H1 (cell line): ENCODE measurements around the gene SCNN1B. TPM values are rescaled to one million over a fixed set of nuclear protein-coding genes. Genes with fewer than 3 reads are reported as not detected.

ENCODE experiments used
- CTCF ChIA-PET: fragments of 300-600 bp; sonication (Branson Sonifier 250); formaldehyde crosslinking; loops from one replicate; lab custom pipeline; 2021; ENCODE audit not compliant: partially characterized antibody; lab: Charles Lee
- POLR2A ChIA-PET: fragments of 300-600 bp; sonication (Branson Sonifier 250); formaldehyde crosslinking; loops from one replicate; lab custom pipeline; 2021; ENCODE audit warnings: inconsistent platforms; ENCODE audit not compliant: partially characterized antibody; lab: Charles Lee
- DNase-seq, 2 experiments: peaks; one replicate each; pipeline versions ENCODE4 v3.0.0 to v3.0.0-alpha.2; 2010 to 2022; ENCODE audit warnings: low spot score in 2 of 2, low read depth in 1 of 2, mixed read lengths in 1 of 2
- FAIRE-seq: peaks from 2 replicates; lab custom pipeline; 2011; peaks lifted over from hg19 to GRCh38; lab: Jason Lieb, UNC
- H2AFZ ChIP-seq: 2 replicates; pipeline ENCODE4 v1.8.1; 2012; ENCODE audit warnings: low read length, inconsistent platforms
- H2AK5ac ChIP-seq: 2 replicates; pipeline ENCODE4 v1.6.1; 2013; ENCODE audit warnings: low read depth, low read length
- H2BK120ac ChIP-seq: replicated peaks from 2 replicates; pipeline ENCODE3; 2013; ENCODE audit warnings: low read depth, low read length, inconsistent platforms
- H2BK12ac ChIP-seq: 2 replicates; pipeline ENCODE4 v1.6.1; 2013; ENCODE audit warnings: low read depth, low read length
- H2BK15ac ChIP-seq: 2 replicates; pipeline ENCODE4 v1.6.1; 2013; ENCODE audit warnings: low read length
- H2BK20ac ChIP-seq: 2 replicates; pipeline ENCODE4 v1.6.1; 2013; ENCODE audit warnings: low read length
- H2BK5ac ChIP-seq: 2 replicates; pipeline ENCODE4 v1.6.1; 2013; ENCODE audit warnings: low read depth, low read length
- H3K14ac ChIP-seq: 2 replicates; pipeline ENCODE4 v1.6.1; 2013; ENCODE audit warnings: inconsistent platforms; ENCODE audit not compliant: insufficient read length
- H3K18ac ChIP-seq: 2 replicates; pipeline ENCODE4 v1.6.1; 2013; ENCODE audit warnings: low read length; ENCODE audit errors: extremely low read depth
- H3K23ac ChIP-seq: 2 replicates; pipeline ENCODE4 v1.6.1; 2013; ENCODE audit warnings: inconsistent platforms; ENCODE audit not compliant: insufficient read length
- H3K23me2 ChIP-seq: 2 replicates; pipeline ENCODE4 v1.6.1; 2013; ENCODE audit warnings: low read depth, low read length
- H3K27ac ChIP-seq: 2 replicates; pipeline ENCODE4 v1.6.1; 2011; ENCODE audit warnings: low read depth, low read length, inconsistent platforms
- H3K27me3 ChIP-seq, 4 experiments: replicated peaks in 1 of 4; 1 replicate in 1 of 4; 2 replicates in 3 of 4; pipeline versions ENCODE4 v1.6.1 to v1.8.1; 2011 to 2013; ENCODE audit warnings: low read length in 3 of 4, mild to moderate bottlenecking in 3 of 4, inconsistent platforms in 2 of 4, mixed read lengths in 2 of 4, moderate library complexity in 1 of 4; ENCODE audit not compliant: control insufficient read depth in 3 of 4, insufficient read depth in 3 of 4; ENCODE audit errors: extremely low read depth in 1 of 4
- H3K36me3 ChIP-seq, 4 experiments: 2 replicates each; pipeline versions ENCODE4 v1.6.1 to v1.8.1; 2011 to 2013; ENCODE audit warnings: mild to moderate bottlenecking in 4 of 4, low read length in 3 of 4, moderate library complexity in 2 of 4, control low read depth in 1 of 4, inconsistent platforms in 1 of 4; ENCODE audit not compliant: insufficient read depth in 4 of 4, control insufficient read depth in 2 of 4
- H3K4ac ChIP-seq: replicated peaks from 2 replicates; pipeline ENCODE3; 2013; ENCODE audit warnings: low read length, low read depth, mixed read lengths, inconsistent platforms; ENCODE audit not compliant: insufficient read length
- H3K4me1 ChIP-seq, 4 experiments: replicated peaks in 1 of 4; 1 replicate in 1 of 4; 2 replicates in 3 of 4; pipeline versions ENCODE4 v1.6.1 to v1.8.1; 2011 to 2013; ENCODE audit warnings: low read length in 3 of 4, inconsistent platforms in 2 of 4, mixed read lengths in 1 of 4; ENCODE audit not compliant: insufficient read depth in 4 of 4, control insufficient read depth in 3 of 4
- H3K4me2 ChIP-seq, 2 experiments: 2 replicates each; pipeline versions ENCODE4 v1.6.1 to v1.8.1; 2011 to 2013; ENCODE audit warnings: low read depth in 2 of 2, low read length in 2 of 2, control low read depth in 1 of 2, inconsistent platforms in 1 of 2, mild to moderate bottlenecking in 1 of 2; ENCODE audit not compliant: insufficient read depth in 1 of 2
- H3K4me3 ChIP-seq, 4 experiments: fragments of 200-600, 300-600 bp in 1 of 4; sonication (generic), shearing (Covaris generic), sonication (Bioruptor Twin) in 1 of 4; 2 replicates each; pipeline versions ENCODE4 v1.5.1 to v1.8.1; 2011 to 2016; ENCODE audit warnings: low read length in 4 of 4, low read depth in 3 of 4, control low read depth in 2 of 4, inconsistent platforms in 2 of 4, mild to moderate bottlenecking in 2 of 4, mixed read lengths in 1 of 4, moderate library complexity in 1 of 4; ENCODE audit not compliant: insufficient read depth in 2 of 4; ENCODE audit errors: extremely low read depth in 1 of 4
- H3K56ac ChIP-seq: replicated peaks from 2 replicates; pipeline ENCODE3; 2013; ENCODE audit warnings: low read depth, mild to moderate bottlenecking, mixed read lengths, low read length, inconsistent platforms; ENCODE audit not compliant: insufficient read length
- H3K79me1 ChIP-seq: 2 replicates; pipeline ENCODE4 v1.6.1; 2013; ENCODE audit warnings: low read depth, low read length, control low read depth
- H3K79me2 ChIP-seq, 2 experiments: 2 replicates each; pipeline versions ENCODE4 v1.6.1 to v1.8.1; 2012 to 2013; ENCODE audit warnings: low read length in 2 of 2, mild to moderate bottlenecking in 2 of 2, inconsistent platforms in 1 of 2; ENCODE audit not compliant: insufficient read depth in 2 of 2, control insufficient read depth in 1 of 2
- H3K9ac ChIP-seq, 4 experiments: replicated peaks in 1 of 4; 1 replicate in 1 of 4; 2 replicates in 3 of 4; pipeline versions ENCODE4 v1.6.1 to v1.8.1; 2011 to 2013; ENCODE audit warnings: low read depth in 3 of 4, low read length in 3 of 4, control low read depth in 2 of 4, mild to moderate bottlenecking in 2 of 4, moderate library complexity in 2 of 4, inconsistent platforms in 1 of 4; ENCODE audit errors: extremely low read depth in 1 of 4
- H3K9me3 ChIP-seq, 2 experiments: 2 replicates each; pipeline versions ENCODE4 v1.6.1 to v1.8.1; 2012 to 2013; ENCODE audit warnings: mild to moderate bottlenecking in 2 of 2, moderate library complexity in 2 of 2, control low read depth in 1 of 2, inconsistent platforms in 1 of 2, low read depth in 1 of 2, low read length in 1 of 2, mixed read lengths in 1 of 2; ENCODE audit not compliant: insufficient read depth in 2 of 2
- H4K20me1 ChIP-seq, 2 experiments: replicated peaks in 1 of 2; 2 replicates each; pipeline versions ENCODE3 to v1.8.1; 2011 to 2013; ENCODE audit warnings: inconsistent platforms in 2 of 2, low read length in 2 of 2, mild to moderate bottlenecking in 1 of 2; ENCODE audit not compliant: insufficient read depth in 2 of 2, control insufficient read depth in 1 of 2
- H4K5ac ChIP-seq: 2 replicates; pipeline ENCODE4 v1.6.1; 2013; ENCODE audit warnings: low read length, low read depth, mixed read lengths, inconsistent platforms; ENCODE audit not compliant: insufficient read length
- H4K8ac ChIP-seq: 2 replicates; pipeline ENCODE4 v1.8.0; 2013; ENCODE audit warnings: mild to moderate bottlenecking, moderate library complexity, low read length, inconsistent platforms; ENCODE audit not compliant: insufficient read depth; ENCODE audit errors: extremely low read depth
- H4K91ac ChIP-seq: replicated peaks from 2 replicates; pipeline ENCODE3; 2013; ENCODE audit warnings: low read length, mixed read lengths, inconsistent platforms; ENCODE audit not compliant: insufficient read length
- CBX5 ChIP-seq: fragments of 300-800, 300-1000 bp; sonication (generic); IDR thresholded peaks from 2 replicates; pipeline ENCODE4 v1.7.1; 2016; ENCODE audit warnings: antibody characterized with exemption, low read length, low read depth
- CBX8 ChIP-seq: fragments of 300-800, 300-1000 bp; sonication (generic); IDR thresholded peaks from 2 replicates; pipeline ENCODE4 v1.7.1; 2016; ENCODE audit warnings: low read depth, low read length, borderline replicate concordance
- EGR1 ChIP-seq: IDR thresholded peaks from 2 replicates; pipeline ENCODE4 v1.6.1; 2011; ENCODE audit warnings: low read depth, low read length, borderline replicate concordance
- JUND ChIP-seq: IDR thresholded peaks from 2 replicates; pipeline ENCODE4 v1.6.1; 2011; ENCODE audit warnings: mild to moderate bottlenecking, improper control_type of control experiment, low read length
- MAFK ChIP-seq: IDR thresholded peaks from 2 replicates; pipeline ENCODE4 v1.6.1; 2012; ENCODE audit warnings: low read depth, mild to moderate bottlenecking, improper control_type of control experiment, low read length
- POLR2A ChIP-seq, 2 experiments: IDR thresholded peaks; 1 replicate in 1 of 2; 2 replicates in 1 of 2; pipeline ENCODE4 v1.6.1; 2011; ENCODE audit warnings: low read depth in 2 of 2, low read length in 2 of 2, mild to moderate bottlenecking in 2 of 2; ENCODE audit errors: control extremely low read depth in 1 of 2
- SIN3A ChIP-seq, 2 experiments: IDR thresholded peaks in 1 of 2; conservative IDR thresholded peaks in 1 of 2; 2 replicates each; pipeline ENCODE4 v1.6.1; 2011 to 2012; ENCODE audit warnings: low read length in 2 of 2, improper control_type of control experiment in 1 of 2, low read depth in 1 of 2, mild to moderate bottlenecking in 1 of 2
- SP1 ChIP-seq: IDR thresholded peaks from 2 replicates; pipeline ENCODE4 v1.6.1; 2011; ENCODE audit warnings: low read depth, low read length
- SP4 ChIP-seq: IDR thresholded peaks from 2 replicates; pipeline ENCODE4 v1.6.1; 2012; ENCODE audit warnings: low read length, inconsistent platforms
- SUZ12 ChIP-seq: fragments of 200-600 bp; sonication (generic); IDR thresholded peaks from 2 replicates; pipeline ENCODE4 v1.6.1; 2012; ENCODE audit warnings: mild to moderate bottlenecking, inconsistent platforms, low read length, moderate library complexity, mixed read lengths
- TAF7 ChIP-seq: optimal IDR thresholded peaks from 2 replicates; pipeline ENCODE3; 2011; ENCODE audit warnings: low read depth, mild to moderate bottlenecking, inconsistent platforms, low read length, moderate library complexity, borderline replicate concordance
- TEAD4 ChIP-seq: IDR thresholded peaks from 2 replicates; pipeline ENCODE4 v1.6.1; 2012; ENCODE audit warnings: low read depth, low read length, inconsistent platforms, mixed read lengths
- YY1 ChIP-seq: IDR thresholded peaks from 2 replicates; pipeline ENCODE4 v1.6.1; 2011; ENCODE audit warnings: low read depth, mild to moderate bottlenecking, low read length
- ZNF274 ChIP-seq: IDR thresholded peaks from 2 replicates; pipeline ENCODE4 v1.7.0; 2012; ENCODE audit warnings: low read length, borderline replicate concordance; ENCODE audit errors: extremely low read depth
- whole genome bisulfite sequencing, 2 experiments: shearing (Covaris generic) in 1 of 2; methylation state at CpG; one replicate each; pipeline versions ENCODE4 v1.1.6 to v1.1.7; 2013 to 2015; ENCODE audit warnings: low lambda C conversion rate in 2 of 2, mixed read lengths in 2 of 2, inconsistent platforms in 1 of 2, low coverage in 1 of 2, missing lambda C conversion rate in 1 of 2; ENCODE audit not compliant: insufficient replicate concordance in 2 of 2, insufficient coverage in 1 of 2, insufficient read length in 1 of 2; ENCODE audit errors: extremely low coverage in 1 of 2, missing lambda C conversion rate in 1 of 2; 5-methylcytosine and 5-hydroxymethylcytosine counted together
- polyA plus RNA-seq, 7 experiments: library from polyadenylated mRNA; depleted of rRNA in 3 of 7; stranded (reverse) in 5 of 7; unstranded in 2 of 7; fragments of >200 nt in 5 of 7; fragments of 200-250 nt in 2 of 7; gene quantifications; 1 replicate in 5 of 7; 2 replicates in 1 of 7; 4 replicates in 1 of 7; pipeline versions ENCODE4 v1.2.1 to v1.2.3, GENCODE V29; 2011 to 2013; ENCODE audit warnings: missing spikeins in 2 of 7, mixed read lengths in 2 of 7
- total RNA-seq: library from RNA; stranded (reverse); fragmentation: NEBNext Ultra II Directional; extraction: Animal tissue kit (Norgen Biotek cat#: 25700); gene quantifications from 2 replicates; pipeline ENCODE4 v1.2.1, GENCODE V29; 2021

The SCNN1B gene
- total and polyA plus RNA-seq, 2 of the 8 experiments (the other 6 are each of a cell fraction or from before 2014, with no cell fraction given), result 0.20 to 0.95 TPM

GRCh38 chr16:23408242-23408822 is 106.2 kb downstream of the SCNN1B start:
- TF ChIP-seq SP1, result no peak
- TF ChIP-seq EGR1, result no peak
- TF ChIP-seq JUND, result no peak
- no peak for TF ChIP-seq TEAD4
- TF ChIP-seq TAF7, result no peak
- TF ChIP-seq CBX8, result no peak
- TF ChIP-seq SP4, result no peak
- TF ChIP-seq MAFK, result no peak
- TF ChIP-seq POLR2A (IDR thresholded peaks at IDR 0.05; ENCODE audit: control extremely low read depth in 1 of 2, low read depth in 2 of 2, low read length in 2 of 2), result no peak
- no peak for TF ChIP-seq SIN3A (conservative IDR thresholded peaks at IDR 0.05 in 1 of 2, IDR thresholded peaks at IDR 0.05 in 1 of 2; ENCODE audit: low read depth in 1 of 2, low read length in 2 of 2)
- no peak for TF ChIP-seq YY1
- no peak for TF ChIP-seq CBX5
- TF ChIP-seq ZNF274, result no peak
- TF ChIP-seq SUZ12, result no peak
- no peaks in the 10 kb centered on the region for H3K27me3 ChIP-seq
- ChIA-PET POLR2A (interaction anchor here (0.6 to 2.3 kb wide), 3 partner anchors 10 to 102 kb away, joined by 3 to 15 read pairs (median 3); no protein-coding TSS in a partner anchor), CTCF (interaction anchor here (0.6 to 8.4 kb wide), 5 partner anchors 9 to 82 kb away, joined by 3 to 53 read pairs (median 6); no protein-coding TSS in a partner anchor)
- H3K27ac ChIP-seq, result no peak overlapping the region
- no peaks in the 10 kb centered on the region for H3K9me3 ChIP-seq
- no peak overlapping the region for H3K23ac ChIP-seq
- H2AFZ ChIP-seq, result no peak overlapping the region
- H2BK20ac ChIP-seq, result no peak overlapping the region
- no peaks in the 10 kb centered on the region for H4K20me1 ChIP-seq
- H3K56ac ChIP-seq, result no peak overlapping the region
- no peak overlapping the region for H4K8ac ChIP-seq
- no peak overlapping the region for H2BK120ac ChIP-seq
- no peaks in the 10 kb centered on the region for H3K79me2 ChIP-seq
- no peak for FAIRE-seq
- H3K23me2 ChIP-seq, result no peaks in the 10 kb centered on the region
- no peak overlapping the region for H2AK5ac ChIP-seq
- H3K4me3 ChIP-seq, result no peak overlapping the region
- peaks cover 6 to 30% (median 8%) of the 10 kb centered on the region in 4 experiments; a peak in 5 of 8 replicates for H3K36me3 ChIP-seq
- no peak overlapping the region for H4K5ac ChIP-seq
- no peak overlapping the region for H3K14ac ChIP-seq
- no peaks in the 10 kb centered on the region for H3K79me1 ChIP-seq
- no peak overlapping the region for H3K9ac ChIP-seq
- DNase-seq, result no peak
- no peak overlapping the region for H2BK15ac ChIP-seq
- 92% methylated on average over 4 of the region's 21 CpGs; no CpG with 5 or more reads in 1 of the 2 experiments for WGBS, 2 experiments
- H3K4ac ChIP-seq, result no peak overlapping the region
- no peak overlapping the region for H3K18ac ChIP-seq
- peaks cover 4 to 14% (median 9%) of the 10 kb centered on the region in 4 experiments for H3K4me1 ChIP-seq
- no peak overlapping the region for H3K4me2 ChIP-seq
- H4K91ac ChIP-seq, result no peak overlapping the region
- H2BK5ac ChIP-seq, result no peak overlapping the region
- H2BK12ac ChIP-seq, result no peak overlapping the region
